Activated effector memory CD4-positive, alpha-beta T cell treated with anti-CD3 and anti-CD28 coated beads, Interleukin-2, amount 50 U/mL, for 16 hours (primary cell): ENCODE data around the gene GINS2.

Source experiments
- DNase-seq: peaks from one replicate; pipeline ENCODE4 v3.0.0-alpha.2; 2020

The GINS2 gene

DNA sequence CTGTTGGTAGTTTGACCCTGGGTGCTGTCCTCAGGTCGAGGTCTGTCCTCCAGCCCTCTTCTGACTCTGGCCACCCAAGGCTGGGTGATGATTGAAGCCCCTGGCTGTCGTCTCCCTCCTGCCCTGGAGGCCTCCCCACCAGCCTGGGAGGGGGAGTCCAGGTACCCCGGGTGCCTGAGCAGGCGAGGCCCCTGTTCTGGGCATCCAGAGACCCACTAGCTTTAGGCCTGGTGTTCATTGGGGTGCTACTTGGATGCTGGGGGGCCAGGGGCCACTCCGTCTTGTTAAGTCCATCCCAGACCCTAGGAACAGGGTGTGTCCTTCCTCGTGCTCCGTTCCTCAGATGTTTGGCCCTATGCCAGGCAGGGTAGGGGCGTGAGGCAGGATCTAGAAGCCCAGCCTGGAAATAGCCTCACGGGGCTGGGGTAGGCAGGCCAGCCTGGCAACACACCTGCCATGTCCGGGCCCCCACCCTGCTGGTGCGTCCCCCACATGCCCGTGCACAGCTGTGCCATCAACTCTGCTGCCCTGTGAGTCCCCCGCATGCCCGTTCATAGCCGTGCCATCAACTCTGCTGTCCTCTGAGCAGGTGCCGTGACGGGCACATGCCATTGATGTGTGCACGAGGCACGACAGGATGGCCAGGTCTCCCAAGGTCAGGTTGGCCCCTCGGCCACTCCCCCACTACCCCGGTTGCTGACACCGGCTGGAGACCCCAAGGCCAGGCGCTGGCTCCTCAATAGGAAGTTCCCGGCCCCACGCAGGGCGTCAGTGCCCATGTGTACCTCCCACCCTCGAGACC lies 36.9 kb downstream of the GINS2 start:
- no peak for DNase-seq

DNA sequence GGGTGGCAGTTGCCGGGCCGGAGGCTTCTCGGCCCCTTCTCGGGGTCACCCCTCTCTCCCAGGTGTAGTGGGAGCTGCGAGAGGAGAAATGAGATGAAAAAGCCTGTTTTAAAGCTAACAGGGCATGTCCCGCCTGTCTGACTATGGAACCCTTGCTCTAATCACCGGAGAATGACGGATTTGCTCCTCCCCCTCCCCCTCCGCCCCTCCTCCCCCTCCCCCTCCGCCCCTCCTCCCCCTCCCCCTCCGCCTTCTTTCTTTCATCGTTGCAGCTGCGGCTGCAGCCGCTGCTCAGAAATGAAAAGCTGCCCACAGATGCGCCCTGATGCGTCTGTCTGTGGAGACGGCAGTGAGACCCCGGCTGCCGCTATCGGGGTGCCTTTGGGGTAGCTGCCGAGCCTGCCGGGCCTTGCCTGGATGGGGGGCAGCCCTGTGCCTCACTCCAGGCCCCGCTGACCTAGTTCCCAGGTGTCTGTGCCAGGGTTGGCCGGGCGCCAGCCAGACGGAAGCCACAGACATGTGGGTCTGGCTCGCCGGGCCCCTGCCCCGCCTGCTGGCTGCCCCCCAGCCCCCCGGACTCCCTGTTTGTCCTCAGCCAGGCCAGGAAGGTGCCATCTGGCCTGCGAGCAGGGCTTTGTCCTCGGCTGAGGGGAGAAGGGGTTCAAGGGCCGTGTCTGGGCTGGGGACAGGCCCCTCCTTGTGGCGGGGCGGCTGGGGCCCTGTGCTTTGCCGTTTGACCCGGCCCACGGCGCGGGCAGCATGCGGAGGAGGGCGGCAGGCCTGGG lies 37.7 kb downstream of the GINS2 start:
- DNase-seq: no peak

DNA sequence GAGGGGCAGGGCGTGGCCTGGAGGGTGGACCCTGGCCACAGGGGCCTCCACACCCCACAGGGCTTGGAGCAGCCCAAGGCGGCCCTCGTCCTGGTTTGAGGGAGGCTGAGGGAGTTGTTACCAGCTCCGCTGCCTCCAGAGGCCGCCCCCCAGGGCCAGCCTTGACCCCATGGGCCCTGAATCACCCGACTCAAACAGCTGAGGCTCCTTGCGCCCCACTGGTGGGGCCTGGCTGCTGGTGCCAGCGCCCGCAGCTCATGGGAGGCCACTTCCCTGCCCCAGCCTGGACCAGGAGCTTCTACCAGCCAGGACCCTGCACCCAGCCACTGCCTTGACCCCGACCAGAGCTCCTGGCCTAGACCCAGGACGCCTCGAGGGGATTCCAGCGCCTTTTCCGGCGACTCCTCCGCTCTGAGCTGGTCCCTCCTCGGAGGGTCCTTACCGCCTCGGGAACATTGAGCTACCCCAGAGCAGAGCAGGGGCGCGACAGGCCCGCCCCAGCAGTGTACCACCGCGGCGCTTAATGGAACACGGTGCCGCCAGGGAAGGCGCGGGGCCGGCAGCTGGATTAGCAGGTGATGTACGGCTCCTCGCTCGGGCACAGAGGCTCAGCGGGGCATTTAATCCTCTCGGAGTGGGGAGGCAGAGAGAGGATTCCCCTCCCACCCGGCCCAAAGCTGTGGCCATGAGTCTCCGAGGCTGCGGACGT lies 38.5 kb downstream of the GINS2 start:
- DNase-seq: no peak

DNA sequence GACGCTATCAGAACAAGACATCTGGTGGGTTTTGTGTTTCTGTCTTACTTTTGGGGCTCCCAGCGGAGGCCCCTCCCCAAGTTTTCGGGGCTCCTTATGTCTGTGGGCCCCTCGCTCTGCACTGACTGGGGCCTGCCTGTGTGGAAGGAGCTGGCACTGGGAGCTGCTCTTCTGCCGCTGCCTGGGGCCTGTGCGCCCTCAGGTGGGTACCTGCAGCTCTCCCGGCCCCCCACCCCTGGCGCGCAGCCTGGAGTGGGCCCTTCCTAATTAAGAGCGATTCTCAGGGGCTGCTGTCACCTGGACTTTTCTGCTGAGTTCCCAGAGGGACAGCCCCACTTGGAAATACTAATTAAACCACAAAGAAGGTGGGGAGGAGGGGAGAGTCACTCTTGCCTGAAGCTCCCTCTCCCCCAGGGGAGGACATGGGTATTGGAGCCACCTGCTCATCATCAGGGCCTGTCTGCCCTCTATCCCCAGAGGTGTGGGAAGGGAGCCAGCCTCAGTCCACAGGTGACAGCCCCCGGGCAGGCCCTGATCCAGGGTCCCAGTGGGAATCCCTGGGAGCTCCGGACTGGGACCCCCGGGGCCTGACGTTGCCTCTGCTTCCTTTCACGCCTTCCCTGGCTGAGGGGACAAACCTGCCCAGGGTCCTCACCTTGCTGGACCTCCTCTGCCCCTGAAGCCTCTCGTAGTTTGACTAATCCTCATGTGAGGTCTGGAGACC lies 39.2 kb downstream of the GINS2 start:
- no peak for DNase-seq

DNA sequence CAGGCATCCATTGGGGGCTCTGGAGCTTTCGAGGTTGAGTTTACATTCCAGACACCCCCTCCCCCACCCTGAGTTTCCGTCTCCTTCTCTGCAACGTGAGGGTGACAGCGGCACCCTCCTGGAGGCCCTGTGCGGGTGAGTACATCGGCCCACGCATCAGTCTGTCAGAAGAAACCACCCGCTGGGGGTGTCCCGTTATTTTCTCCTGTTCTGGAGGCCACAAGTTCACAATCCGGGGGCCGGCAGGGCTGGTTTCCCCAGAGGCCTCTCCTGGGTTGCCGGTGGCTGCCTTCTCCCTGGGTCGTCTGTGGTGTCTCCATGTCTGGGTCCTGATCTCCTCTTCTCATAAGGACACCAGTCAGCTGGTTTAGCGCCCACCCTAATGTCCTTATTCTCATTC lies 39.9 kb downstream of the GINS2 start:
- DNase-seq: no peak

DNA sequence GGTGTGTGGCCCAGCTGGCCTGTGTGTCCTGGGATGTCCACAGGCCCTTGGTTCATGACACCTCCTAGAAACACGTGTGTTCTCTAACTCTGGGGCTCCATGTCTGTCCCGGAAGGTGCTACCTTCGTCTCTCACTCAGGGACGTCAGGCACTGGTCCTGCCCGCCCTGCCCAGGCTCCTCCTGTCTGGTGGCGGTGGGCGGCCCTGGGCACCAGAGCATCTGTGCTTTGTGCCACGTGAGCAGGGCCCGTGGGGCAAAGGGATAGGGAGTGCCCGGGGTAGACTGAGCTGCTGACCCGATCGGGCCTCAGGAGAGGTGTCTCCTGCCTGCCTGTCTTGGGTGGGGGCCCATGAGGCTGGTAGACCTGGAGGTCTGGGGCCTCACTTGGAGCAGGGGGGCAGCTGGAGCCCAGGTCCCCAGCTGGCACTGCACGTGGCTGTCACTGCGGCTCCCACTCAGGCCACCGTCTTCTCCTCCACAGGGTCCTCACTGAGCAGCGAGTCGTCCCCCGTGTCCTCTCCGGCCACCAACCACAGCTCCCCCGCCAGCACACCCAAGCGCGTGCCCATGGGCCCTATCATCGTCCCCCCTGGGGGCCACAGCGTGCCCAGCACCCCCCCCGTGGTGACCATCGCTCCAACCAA lies 40.6 kb downstream of the GINS2 start:
- DNase-seq: no peak

DNA sequence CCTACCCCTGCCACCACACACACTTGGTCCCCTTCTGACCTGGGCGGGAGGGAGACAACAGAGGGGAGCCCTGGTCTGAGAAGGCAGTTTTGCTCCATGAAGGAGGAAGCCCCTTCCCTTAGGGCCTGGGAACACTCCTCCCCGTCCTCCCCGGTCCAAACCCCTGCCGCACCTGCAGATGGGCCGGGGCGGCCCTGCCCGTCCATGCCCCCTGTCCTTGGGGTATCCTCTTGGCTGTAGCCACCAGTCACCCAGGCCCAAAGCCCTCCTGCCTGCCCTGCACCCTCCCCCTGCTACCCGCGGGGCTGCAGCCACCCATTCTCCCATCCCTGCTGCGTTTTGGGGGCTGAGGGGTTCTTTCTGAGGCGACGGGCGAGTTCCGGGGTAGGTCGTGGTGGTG lies 41.8 kb downstream of the GINS2 start:
- DNase-seq: no peak

DNA sequence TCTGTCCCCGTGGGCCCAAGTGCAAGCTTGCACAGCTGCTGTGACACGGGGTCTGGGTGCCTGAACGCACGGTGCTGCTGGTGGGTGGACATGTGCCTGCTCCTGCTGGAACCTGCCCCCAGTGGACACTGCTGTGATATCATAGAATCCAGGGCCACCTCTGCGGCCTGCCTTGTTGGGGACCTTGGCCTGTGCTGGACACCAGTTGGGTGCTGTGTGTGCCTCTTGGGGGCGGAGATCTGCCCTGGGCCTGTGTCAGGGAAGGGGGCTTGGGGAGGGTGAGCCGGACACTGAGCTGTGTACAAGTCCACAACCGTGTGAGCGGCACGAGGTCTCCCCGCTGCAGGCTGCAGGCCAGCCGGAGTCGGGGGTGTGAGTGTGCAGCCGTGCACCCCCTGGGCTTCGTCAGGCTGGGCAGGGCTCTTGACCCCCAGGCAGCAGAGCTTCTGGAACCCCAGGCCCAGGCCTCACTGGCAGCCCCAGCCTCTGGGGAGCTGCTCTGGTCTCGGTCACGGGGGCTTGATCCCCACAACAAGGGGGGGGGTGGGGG lies 42.3 kb downstream of the GINS2 start:
- DNase-seq: no peak

DNA sequence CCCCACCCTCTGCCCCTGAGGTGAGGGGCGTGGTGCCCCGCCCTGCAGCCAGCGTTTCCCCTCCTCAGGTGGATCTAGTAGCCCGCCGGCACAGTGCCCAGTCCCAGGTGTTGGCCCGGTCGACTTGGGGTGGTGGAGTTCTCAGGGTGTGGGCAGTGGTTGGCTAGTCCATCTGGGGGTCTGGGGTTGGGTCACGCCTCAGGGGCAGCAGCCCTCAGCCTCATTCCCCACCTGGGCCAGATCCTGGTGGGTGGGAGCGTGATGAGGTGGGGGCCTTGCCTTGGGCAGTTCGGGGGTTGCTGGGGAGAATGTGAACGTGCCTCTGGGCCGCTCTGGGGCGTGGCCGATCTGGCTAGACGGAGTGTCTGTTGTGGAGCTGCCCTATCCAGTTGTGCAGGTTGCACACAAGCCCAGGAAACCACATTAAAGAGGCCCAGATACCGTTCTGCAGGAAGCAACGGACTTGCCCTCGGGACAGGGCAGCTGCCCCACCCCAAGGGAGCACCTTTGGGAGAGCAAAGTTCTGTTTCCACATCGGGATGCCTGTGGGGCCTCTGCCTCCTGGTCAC lies 43.6 kb downstream of the GINS2 start:
- DNase-seq: no peak

DNA sequence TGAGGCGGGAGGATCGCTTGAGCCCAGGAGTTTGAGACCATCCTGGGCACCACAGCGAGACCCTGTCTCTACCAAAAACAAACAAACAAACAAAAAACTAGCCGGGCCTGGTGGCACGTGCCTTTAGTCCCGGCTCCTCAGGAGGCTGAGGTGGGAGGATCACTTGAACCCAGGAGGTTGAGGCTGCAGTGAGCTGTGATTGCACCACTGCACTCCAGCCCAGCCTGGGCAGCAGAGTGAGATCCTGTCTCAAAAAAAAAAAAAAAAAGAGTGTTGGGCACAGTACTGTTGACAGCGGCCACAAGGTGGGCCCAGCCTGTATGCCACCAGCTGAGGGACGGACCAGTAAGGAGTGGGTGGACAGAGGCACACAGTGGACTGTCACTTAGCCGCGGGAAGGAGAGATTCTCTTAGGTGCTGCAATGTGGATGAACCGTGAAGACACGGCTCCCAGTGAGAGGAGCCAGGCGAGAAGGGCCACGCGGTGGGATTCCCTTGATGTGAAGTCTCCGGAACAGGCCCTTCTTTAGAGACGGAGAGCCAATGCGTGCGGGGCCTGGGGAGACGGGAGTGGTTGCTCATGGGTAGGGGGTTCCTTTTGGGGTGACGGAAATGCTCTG lies 44.6 kb downstream of the GINS2 start:
- no peak for DNase-seq

DNA sequence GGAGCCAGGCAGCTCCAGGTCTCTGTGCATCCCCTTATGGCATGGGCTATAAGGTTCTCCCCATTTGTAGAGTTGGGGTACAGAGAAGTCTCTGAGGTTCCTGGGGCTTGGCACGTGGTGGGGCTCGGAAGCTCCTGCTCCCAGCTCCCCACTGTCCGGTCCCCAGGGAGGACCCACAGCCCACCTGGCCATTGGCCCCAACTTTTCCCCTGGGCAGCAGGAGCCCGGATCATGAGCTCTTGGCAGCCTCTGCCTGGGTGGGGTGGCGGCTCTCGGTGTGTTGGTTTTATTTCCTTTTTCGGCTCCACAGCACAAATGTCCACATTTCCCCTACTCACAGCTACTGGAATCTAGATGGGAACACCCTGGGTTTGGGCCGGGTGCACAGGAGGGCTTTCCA lies 45.1 kb downstream of the GINS2 start:
- no peak for DNase-seq

DNA sequence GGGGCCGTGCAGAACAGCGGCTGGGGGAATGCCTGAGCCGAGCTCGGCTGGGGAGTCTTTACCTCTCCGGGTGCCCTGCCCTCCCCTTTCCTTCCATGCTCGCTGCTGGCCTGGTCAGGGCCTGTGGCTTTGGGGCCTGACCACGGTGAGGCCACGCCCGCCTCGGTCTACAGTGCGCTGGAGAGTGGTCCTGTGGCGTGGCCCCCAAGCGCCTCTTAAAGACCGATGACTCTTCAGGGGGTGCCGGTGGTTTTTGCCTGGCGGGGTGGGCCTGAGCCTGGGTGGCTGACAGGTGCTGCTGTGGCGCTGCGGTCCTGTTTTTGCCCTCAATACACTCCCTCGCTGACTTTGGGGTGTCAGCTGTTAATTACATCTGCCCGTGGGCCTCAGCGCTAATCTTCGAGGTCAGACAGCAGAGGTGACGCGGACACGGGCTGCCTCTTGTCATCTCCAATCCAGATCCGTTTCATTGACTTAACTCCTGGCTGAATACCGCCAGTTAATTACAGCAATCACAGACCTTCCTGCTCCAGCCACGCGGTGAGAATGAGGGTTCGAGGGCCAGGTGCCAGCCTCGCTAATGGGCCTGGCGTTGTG lies 45.9 kb downstream of the GINS2 start:
- no peak for DNase-seq

DNA sequence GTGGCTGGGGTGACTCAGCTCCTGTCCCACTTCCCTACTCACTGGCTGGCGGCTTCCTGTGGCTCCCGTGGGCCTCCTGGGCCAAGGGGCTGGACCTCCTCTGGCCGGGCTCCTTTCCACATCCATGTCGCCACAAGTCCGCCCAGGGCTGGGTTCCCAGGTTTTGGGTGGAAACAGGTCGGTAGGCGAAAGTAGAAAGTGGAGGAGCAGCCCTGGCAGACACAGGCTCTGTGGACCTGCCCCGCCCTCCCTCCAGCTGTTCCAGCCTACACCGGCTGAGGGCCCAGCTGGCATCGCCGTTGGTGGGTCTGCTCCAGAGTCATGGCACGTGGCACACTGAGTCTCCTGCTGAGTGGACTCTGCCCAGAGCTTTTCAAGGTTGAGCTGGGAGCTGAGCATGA lies 47.0 kb downstream of the GINS2 start:
- DNase-seq: no peak

DNA sequence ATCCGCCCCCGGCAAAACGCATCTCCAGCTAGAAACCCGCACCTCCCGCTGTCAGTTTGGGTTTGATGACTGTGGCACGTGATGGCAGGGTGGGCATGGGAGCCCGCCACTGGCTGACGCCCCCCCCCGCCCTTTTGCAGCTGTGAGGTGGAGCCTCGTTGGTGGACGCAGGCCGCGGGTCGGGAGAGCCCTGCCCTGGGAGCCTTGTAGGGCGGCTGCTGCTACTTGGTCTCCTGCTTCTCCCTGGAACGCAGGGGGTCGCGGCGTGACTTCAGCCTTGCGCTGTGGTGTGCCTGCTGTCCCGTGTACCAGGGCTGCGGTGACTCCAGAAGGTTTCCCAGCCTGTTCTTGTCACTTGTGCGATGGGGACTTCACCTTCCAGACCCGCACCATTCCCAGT lies 47.4 kb downstream of the GINS2 start:
- no peak for DNase-seq

DNA sequence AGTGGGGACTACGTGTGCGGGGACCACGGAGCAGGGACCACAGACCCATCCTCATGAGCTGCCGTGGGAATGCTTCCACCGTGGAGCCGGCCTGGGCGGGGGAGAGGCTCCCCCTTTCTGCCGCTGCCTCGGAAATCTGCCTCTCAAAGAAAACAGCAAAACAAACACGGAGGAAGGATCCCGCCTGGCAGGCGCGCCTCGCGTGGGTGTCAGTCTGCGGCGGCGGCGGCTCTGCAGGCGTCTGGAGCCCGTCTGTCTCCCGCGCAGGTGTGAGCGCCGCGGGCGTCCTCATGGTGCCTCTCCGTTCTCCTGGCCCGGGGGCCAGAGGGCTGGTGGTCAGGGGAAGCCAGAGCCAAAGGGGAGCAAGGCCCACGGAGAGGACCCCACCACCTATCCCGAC lies 48.2 kb downstream of the GINS2 start:
- DNase-seq: no peak

DNA sequence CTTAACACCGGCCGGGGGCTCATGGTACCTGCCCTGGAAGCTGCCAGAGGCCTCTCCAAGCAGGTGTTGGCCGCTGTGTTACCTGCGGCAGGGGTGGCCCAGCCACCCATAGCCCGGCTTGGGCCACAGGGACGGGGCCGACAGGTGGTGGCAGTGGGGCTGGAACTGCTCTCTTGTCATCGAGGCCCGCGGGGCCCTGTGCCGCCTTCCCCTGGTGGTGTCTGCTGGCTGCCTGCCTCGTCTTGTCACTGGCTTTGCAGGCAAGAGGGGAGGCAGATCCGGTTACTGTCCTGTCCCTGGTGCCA lies 48.5 kb downstream of the GINS2 start:
- no peak for DNase-seq

DNA sequence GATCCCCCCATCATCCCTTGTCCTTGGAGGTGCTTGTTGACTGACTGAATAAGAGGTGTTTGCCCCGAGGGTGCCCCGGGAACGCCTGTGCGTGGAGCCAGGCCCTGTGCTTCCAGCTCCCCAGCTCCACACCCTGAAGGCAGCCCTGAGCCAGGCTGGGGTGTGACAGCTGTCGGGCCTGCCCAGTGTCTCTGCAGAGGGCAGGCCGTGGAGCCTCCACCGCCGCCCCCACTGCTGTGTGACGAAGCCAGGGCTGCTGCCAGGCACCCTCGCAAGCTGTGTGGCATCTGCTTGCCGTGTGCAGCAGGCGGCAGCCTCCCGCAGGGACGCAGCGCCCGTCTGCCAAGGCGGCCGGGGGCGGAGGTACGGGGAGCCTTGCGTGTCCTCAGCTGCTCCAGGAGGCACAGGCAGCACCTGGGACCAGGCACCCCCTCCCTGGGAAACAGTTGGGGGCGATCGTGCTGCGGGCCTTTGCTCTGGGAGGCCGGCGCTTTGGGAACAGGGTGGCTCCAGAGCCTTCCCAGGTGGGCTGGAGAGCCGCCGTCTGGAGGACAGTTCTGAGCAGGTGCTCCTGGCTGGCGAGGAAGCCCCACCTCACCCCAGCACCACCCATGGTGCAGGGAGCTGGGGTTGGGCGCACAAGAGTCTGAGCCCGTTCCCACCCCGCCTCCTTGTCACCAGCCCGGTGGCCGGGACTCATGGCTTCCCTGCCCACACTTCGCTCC lies 49.1 kb downstream of the GINS2 start:
- DNase-seq: no peak

DNA sequence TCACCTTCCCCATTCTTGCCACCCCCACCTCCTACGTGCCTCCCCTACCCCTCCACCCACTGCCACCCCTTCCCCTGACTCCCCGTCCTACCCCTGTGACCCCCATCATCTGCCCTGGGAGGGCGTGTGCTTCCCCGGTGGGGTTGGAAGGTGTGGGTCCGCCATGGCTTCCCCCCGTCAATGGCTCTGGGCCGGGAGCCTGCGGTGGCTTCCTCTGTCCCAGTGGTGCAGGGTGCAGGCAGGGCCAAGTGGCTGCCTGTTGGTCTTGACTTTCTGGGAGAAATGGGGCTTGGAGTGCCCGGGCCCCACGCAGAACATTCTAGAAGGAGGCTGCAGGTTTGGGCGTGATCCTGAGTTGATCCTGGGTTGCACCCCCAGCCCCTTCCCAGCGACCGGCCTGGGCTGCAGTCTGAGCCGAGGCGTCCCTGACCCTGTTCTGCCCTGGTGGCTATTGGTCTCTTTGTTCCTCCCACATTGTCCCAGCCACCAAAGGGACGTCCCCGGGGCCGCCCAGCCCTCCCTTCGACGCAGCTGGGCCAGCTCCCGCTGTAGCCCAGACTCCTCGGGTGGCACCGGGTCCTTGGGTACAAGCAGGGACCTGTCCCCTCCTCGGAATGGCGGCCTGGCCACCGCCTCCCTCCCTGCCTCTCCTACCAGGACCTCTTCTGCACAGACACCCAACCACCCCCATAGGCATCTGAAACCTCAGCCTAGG lies 49.9 kb downstream of the GINS2 start:
- DNase-seq: no peak

DNA sequence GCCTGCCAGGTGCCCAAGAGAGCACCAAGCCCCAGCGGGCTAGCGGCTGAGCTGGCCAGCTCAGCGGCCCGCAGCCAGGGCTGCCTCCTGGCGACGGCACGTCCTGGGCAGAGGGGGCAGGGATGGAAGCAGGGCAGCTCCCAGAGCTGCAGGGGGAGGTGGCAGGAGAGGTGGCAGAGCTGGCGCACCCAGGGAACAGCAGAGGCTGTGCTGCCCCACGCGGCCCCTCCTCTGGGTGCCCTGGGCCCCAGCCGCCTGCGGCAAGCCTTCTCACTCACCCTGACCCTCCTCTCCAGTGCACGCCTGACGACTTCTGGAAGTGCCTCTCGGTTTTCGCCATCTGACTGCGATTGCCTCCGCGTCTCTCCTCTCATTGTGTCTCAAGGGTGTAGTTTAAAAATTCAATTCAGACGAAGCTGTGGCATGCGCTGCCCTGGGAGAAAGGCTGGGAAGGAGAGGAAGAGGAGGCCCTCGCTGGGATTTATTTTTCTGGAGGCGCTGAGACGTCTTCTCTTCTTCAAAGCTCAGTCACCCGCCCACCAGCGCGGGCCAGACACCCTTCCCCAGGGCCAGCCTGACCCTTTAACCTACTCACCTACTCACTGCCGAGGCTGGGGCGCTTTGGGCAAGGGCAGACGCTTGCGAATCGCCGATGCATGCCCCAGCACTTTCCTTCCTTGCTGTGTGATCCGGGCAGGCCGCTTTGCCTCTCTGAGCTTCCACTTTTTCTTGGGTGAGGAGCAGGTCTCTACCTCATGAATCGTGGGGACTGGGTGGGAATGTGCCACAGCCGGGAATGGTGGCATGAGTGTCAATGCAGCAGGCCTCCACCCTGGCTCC lies 50.7 kb downstream of the GINS2 start:
- DNase-seq: no peak
